NCI-H146 (cell line): ENCODE data around the gene CHD1L.
"Not testable (repeated sequence)": the region's sequence is repeated elsewhere in the genome, so short reads cannot be mapped to it uniquely, and the experiment has no call there.

Source experiments
- DNase-seq: peaks from one replicate; lab custom pipeline; 2025; lab: John Stamatoyannopoulos, UW

Gene CHD1L

GRCh38 chr1:147267711-147268110, 25.2 kb downstream of the CHD1L start:
- DNase-seq: no peak

GRCh38 chr1:147270721-147271120, 28.2 kb downstream of the CHD1L start:
- DNase-seq: no peak

- no peak for DNase-seq
Observed at GRCh38 chr1:147272042-147272441, 29.6 kb downstream of the CHD1L start.

GRCh38 chr1:147273409-147274336, 31.2 kb downstream of the CHD1L start:
- DNase-seq: peak; percentile 51

GRCh38 chr1:147281950-147282349, 39.5 kb downstream of the CHD1L start:
- no peak for DNase-seq

- peak; percentile 14 for DNase-seq
Observed at GRCh38 chr1:147283011-147283410, 40.5 kb downstream of the CHD1L start.

GRCh38 chr1:147287133-147287865, 44.8 kb downstream of the CHD1L start:
- DNase-seq: no peak

- DNase-seq: no peak
Observed at GRCh38 chr1:147292012-147292411, 49.5 kb downstream of the CHD1L start.

GRCh38 chr1:147292631-147293251, 50.3 kb downstream of the CHD1L start:
- DNase-seq: no peak

GRCh38 chr1:147297438-147297837, 55.0 kb downstream of the CHD1L start:
- DNase-seq: no peak

GRCh38 chr1:147305803-147306202, 63.3 kb downstream of the CHD1L start:
- not testable (repeated sequence) for DNase-seq

- no peak for DNase-seq
Observed at GRCh38 chr1:147316968-147317367, 74.5 kb downstream of the CHD1L start.

- DNase-seq: not testable (repeated sequence)
Observed at GRCh38 chr1:147326933-147327687, 84.6 kb downstream of the CHD1L start.

GRCh38 chr1:147334292-147334691, 91.8 kb downstream of the CHD1L start:
- DNase-seq: peak; percentile 84

- no peak for DNase-seq
Observed at GRCh38 chr1:147336291-147336690, 93.8 kb downstream of the CHD1L start.

GRCh38 chr1:147337040-147337630, 94.7 kb downstream of the CHD1L start:
- DNase-seq: no peak

GRCh38 chr1:147338571-147338970, 96.1 kb downstream of the CHD1L start:
- no peak for DNase-seq

GRCh38 chr1:147341246-147341645, 98.8 kb downstream of the CHD1L start:
- no peak for DNase-seq
